Neutrophil (primary cell): ENCODE measurements around the gene CLIC5.

Experiments
- H3K27ac ChIP-seq: fragments of 200-600 bp; sonication (generic); 2 replicates; pipeline ENCODE4 v1.5.1; 2016; ENCODE audit warnings: mild to moderate bottlenecking, moderate library complexity
- H3K27me3 ChIP-seq: fragments of 200-600 bp; sonication (generic); 2 replicates; pipeline ENCODE4 v1.6.0; 2016; ENCODE audit warnings: mild to moderate bottlenecking
- H3K36me3 ChIP-seq: fragments of 200-600 bp; sonication (generic); 2 replicates; pipeline ENCODE4 v1.5.1; 2017
- H3K4me1 ChIP-seq, 2 experiments: fragments of 200-600 bp in 1 of 2; sonication (generic) in 1 of 2; 1 replicate in 1 of 2; 2 replicates in 1 of 2; pipeline versions ENCODE4 v1.5.1 to v1.6.1; 2013 to 2016; ENCODE audit warnings: low read depth in 1 of 2, low read length in 1 of 2, mild to moderate bottlenecking in 1 of 2, moderate library complexity in 1 of 2; ENCODE audit not compliant: control insufficient read depth in 1 of 2, insufficient read depth in 1 of 2
- H3K4me3 ChIP-seq, 2 experiments: fragments of 200-600 bp in 1 of 2; sonication (generic) in 1 of 2; 1 replicate in 1 of 2; 2 replicates in 1 of 2; pipeline ENCODE4 v1.5.1; 2013 to 2016; ENCODE audit warnings: low read depth in 1 of 2, low read length in 1 of 2, mild to moderate bottlenecking in 1 of 2, moderate library complexity in 1 of 2
- H3K9me3 ChIP-seq: fragments of 200-600 bp; sonication (generic); 2 replicates; pipeline ENCODE4 v1.5.1; 2016
- CTCF ChIP-seq: fragments of 200-600 bp; sonication (generic); IDR thresholded peaks from 2 replicates; pipeline ENCODE4 v1.5.1; 2016; ENCODE audit warnings: antibody characterized with exemption

CLIC5 gene

GRCh38 chr6:46015119-46015968, at the start of gene CLIC5:
Gene CLIC5 (minus strand): TSS chr6:46015860. CDS start chr6:46015542, 318 bp downstream.
- Histone ChIP-seq H3K27ac (no peak within 1 kb of the TSS), H3K4me1 (peaks cover 0 to 8% of the 10 kb centered on the region in 2 experiments), H3K4me3 (peak within 1 kb of the TSS in 1 of 2 experiments; percentile 28), H3K9me3 (peaks cover 11% of the 10 kb centered on the region), H3K27me3 (peaks cover 84% of the 10 kb centered on the region), H3K36me3 (no peaks in the 10 kb centered on the region)
- no peak for TF ChIP-seq CTCF

- no peak for TF ChIP-seq CTCF
- H3K27ac ChIP-seq, result no peak overlapping the region
- no peaks in the 10 kb centered on the region for H3K27me3 ChIP-seq
- no peak overlapping the region for H3K4me3 ChIP-seq
- H3K4me1 ChIP-seq, result no peaks in the 10 kb centered on the region
- H3K36me3 ChIP-seq, result no peaks in the 10 kb centered on the region
- no peaks in the 10 kb centered on the region for H3K9me3 ChIP-seq
These were observed 47.3 kb upstream of the CLIC5 start for GRCh38 chr6:46062991-46063390.

GRCh38 chr6:46062312-46062711, 46.7 kb upstream of the CLIC5 start:
- H3K36me3 ChIP-seq, result no peaks in the 10 kb centered on the region
- H3K9me3 ChIP-seq, result no peaks in the 10 kb centered on the region
- no peaks in the 10 kb centered on the region for H3K4me1 ChIP-seq
- TF ChIP-seq CTCF, result no peak
- no peaks in the 10 kb centered on the region for H3K27me3 ChIP-seq
- H3K4me3 ChIP-seq, result no peak overlapping the region
- no peak overlapping the region for H3K27ac ChIP-seq

- no peak overlapping the region for H3K27ac ChIP-seq
- H3K9me3 ChIP-seq, result no peaks in the 10 kb centered on the region
- H3K4me3 ChIP-seq, result no peak overlapping the region
- no peaks in the 10 kb centered on the region for H3K27me3 ChIP-seq
- no peak for TF ChIP-seq CTCF
- H3K4me1 ChIP-seq, result no peaks in the 10 kb centered on the region
- H3K36me3 ChIP-seq, result no peaks in the 10 kb centered on the region
These were observed 45.8 kb upstream of the CLIC5 start for GRCh38 chr6:46061497-46061896.

GRCh38 chr6:46059608-46060007, 43.9 kb upstream of the CLIC5 start:
- no peak overlapping the region for H3K4me3 ChIP-seq
- no peaks in the 10 kb centered on the region for H3K9me3 ChIP-seq
- no peak overlapping the region for H3K27ac ChIP-seq
- H3K4me1 ChIP-seq, result no peaks in the 10 kb centered on the region
- H3K27me3 ChIP-seq, result no peaks in the 10 kb centered on the region
- TF ChIP-seq CTCF, result no peak
- no peaks in the 10 kb centered on the region for H3K36me3 ChIP-seq
